Adrenal gland (tissue), 12 donors: ENCODE measurements around the gene AHI1. TPM values are rescaled to one million over a fixed set of nuclear protein-coding genes. Genes with fewer than 3 reads are reported as not detected.

Experiments
- DNase-seq, 7 donors: peaks; one replicate each; pipeline ENCODE4 v3.0.0-alpha.2; 2019 to 2020
- H3K27ac ChIP-seq, 5 donors: fragments of 200-600 bp; sonication (generic) in 4 of 5; 1 replicate in 3 of 5; 2 replicates in 2 of 5; pipeline versions ENCODE4 v1.5.1 to v1.8.0; 2016 to 2020; ENCODE audit warnings: mild to moderate bottlenecking in 1 of 5
- H3K27me3 ChIP-seq: fragments of 200-600 bp; 2 replicates; pipeline ENCODE4 v1.8.0; 2021
- H3K36me3 ChIP-seq, 2 donors: fragments of 200-600 bp; replicated peaks in 1 of 2; 1 replicate in 1 of 2; 2 replicates in 1 of 2; pipeline versions ENCODE4 v1.5.1 to v1.8.0; 2018 to 2022
- H3K4me1 ChIP-seq, 2 donors: fragments of 200-600 bp; replicated peaks in 1 of 2; 1 replicate in 1 of 2; 2 replicates in 1 of 2; pipeline versions ENCODE4 v1.5.1 to v1.8.0; 2018 to 2021
- H3K4me3 ChIP-seq, 4 donors: fragments of 200-600 bp; sonication (generic) in 3 of 4; one replicate each; pipeline ENCODE4 v1.5.1; 2016 to 2018
- H3K9me3 ChIP-seq, 3 donors: fragments of 200-600 bp; sonication (generic) in 1 of 3; replicated peaks in 1 of 3; 1 replicate in 2 of 3; 2 replicates in 1 of 3; pipeline versions ENCODE4 v1.5.1 to v1.8.0; 2016 to 2021
- POLR2A ChIP-seq, 2 donors: fragments of 450-650 bp; IDR thresholded peaks; one replicate each; pipeline ENCODE4 v1.6.1; 2017; ENCODE audit warnings: antibody characterized with exemption in 2 of 2, mild to moderate bottlenecking in 2 of 2, moderate library complexity in 1 of 2
- WGBS, 4 donors: extraction: QIAGEN DNeasy Blood & Tissue Kit in 2 of 4; methylation state at CpG; one replicate each; pipeline versions ENCODE4 v1.1.5 to v1.1.7; 2013 to 2017; 5-methylcytosine and 5-hydroxymethylcytosine counted together
- intact Hi-C, 2 donors: fragments of 100-400 bp; cut with DNase I; formaldehyde crosslinking; loops; one replicate each; pipeline versions ENCODE4 v1.14.1 to v1.15.0; 2022 to 2023
- polyA plus RNA-seq, 3 donors: library from polyadenylated mRNA; stranded (reverse); fragments of 200-250 nt in 2 of 3; fragments of 350-450 nt in 1 of 3; fragmentation: Illumina TruSeq in 1 of 3; extraction: RNeasy Lipid Tissue Mini Kit (QIAGEN cat#74804) in 1 of 3; gene quantifications; one replicate each; pipeline ENCODE4 v1.2.3, GENCODE V29; 2013 to 2014
- total RNA-seq, 9 donors: library from RNA; depleted of rRNA in 4 of 9; stranded (reverse); fragments of >200 nt in 4 of 9; fragments of 120-200 nt in 1 of 9; fragmentation: NEBNext Ultra II Directional in 1 of 9; extraction: Animal tissue kit (Norgen Biotek cat#: 25700) in 1 of 9; gene quantifications; one replicate each; pipeline versions ENCODE4 v1.1.0 to v1.2.4, GENCODE V29; 2013 to 2023
- TF ChIP-seq, protein P1 (sequence below), 6 experiments: fragments of 450-650 bp in 4 of 6; fragments of 200-600 bp in 2 of 6; sonication (generic) in 1 of 6; IDR thresholded peaks; 1 replicate in 5 of 6; 2 replicates in 1 of 6; pipeline versions ENCODE4 v1.5.1 to v1.8.0; 2016 to 2021; ENCODE audit warnings: antibody characterized with exemption in 6 of 6, mild to moderate bottlenecking in 2 of 6, moderate library complexity in 1 of 6
- donor health status: healthy with polysubstance abuse.
- donor health status: Bipolar disorder and iron deficiency.
- donor health status: DM: yes; HTN: yes; CAD: no.
- donor health status: DM: no; HTN: no; CAD: no.
- donor health status: DM: no; HTN: no; CAD: no.
- donor health status: DM: yes; HTN: yes; CAD: no.

AHI1 gene
- total and polyA plus RNA-seq, 12 donors = 9.2 to 68.7 (median 35.4) TPM

DNA sequence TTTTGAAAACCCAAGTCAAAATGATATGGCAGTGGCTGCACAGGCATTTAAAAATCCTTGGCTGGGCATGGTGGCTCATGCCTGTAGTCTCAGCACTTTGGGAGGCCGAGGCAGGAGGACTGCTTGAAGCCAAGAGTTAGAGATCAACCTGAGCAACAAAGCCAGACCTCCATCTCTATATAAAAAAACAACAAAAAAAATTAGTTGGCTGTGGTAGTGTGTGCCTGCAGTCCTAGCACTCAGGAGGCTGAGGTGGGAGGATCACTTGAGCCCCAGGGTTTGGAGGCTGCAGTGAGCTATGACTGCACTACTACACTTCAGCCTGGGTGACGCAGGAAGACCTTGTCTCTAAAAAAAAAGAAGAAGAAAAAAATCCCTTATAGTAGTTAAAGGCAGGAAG, 173.6 kb downstream of the AHI1 start:
- Histone ChIP-seq H3K4me1 (peaks cover 15 to 36% of the 10 kb centered on the region in 2 donors), H3K36me3 (no peaks in the 10 kb centered on the region), H3K9me3 (no peaks in the 10 kb centered on the region), H3K27me3 (no peaks in the 10 kb centered on the region), H3K4me3 (no peak overlapping the region), H3K27ac (no peak overlapping the region)
- no peak for DNase-seq
- intact Hi-C loops = no loop called here
- TF ChIP-seq POLR2A (IDR thresholded peaks at IDR 0.05) = no peak
- TF ChIP-seq, protein P1, sequence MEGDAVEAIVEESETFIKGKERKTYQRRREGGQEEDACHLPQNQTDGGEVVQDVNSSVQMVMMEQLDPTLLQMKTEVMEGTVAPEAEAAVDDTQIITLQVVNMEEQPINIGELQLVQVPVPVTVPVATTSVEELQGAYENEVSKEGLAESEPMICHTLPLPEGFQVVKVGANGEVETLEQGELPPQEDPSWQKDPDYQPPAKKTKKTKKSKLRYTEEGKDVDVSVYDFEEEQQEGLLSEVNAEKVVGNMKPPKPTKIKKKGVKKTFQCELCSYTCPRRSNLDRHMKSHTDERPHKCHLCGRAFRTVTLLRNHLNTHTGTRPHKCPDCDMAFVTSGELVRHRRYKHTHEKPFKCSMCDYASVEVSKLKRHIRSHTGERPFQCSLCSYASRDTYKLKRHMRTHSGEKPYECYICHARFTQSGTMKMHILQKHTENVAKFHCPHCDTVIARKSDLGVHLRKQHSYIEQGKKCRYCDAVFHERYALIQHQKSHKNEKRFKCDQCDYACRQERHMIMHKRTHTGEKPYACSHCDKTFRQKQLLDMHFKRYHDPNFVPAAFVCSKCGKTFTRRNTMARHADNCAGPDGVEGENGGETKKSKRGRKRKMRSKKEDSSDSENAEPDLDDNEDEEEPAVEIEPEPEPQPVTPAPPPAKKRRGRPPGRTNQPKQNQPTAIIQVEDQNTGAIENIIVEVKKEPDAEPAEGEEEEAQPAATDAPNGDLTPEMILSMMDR (IDR thresholded peaks at IDR 0.05) = no peak
- 51 to 76% (median 72%) methylated on average over 2 of the region's 2 CpGs for WGBS, 4 donors

DNA sequence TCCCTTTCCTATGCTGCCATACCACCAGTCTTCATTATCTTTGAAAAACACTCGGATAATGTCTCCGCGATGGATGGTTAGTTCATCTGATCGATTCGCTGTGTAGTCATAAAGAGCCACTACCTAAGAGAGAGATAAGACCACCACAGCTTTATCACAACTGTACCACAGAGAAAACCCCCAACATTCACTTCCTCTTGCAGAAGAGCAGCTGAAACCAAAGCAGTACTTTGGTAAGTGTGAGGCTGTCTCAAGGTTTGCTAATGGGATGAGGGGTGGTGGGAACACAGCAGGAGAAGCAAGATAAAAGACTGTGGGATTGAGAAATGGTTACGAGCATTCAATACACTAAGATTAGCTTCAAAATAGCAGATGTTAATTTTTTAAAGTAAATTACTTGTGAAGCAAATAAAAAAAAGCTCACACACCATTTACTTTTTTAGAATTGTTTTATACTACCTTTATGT, 174.3 kb downstream of the AHI1 start:
- no peak overlapping the region for H3K4me3 ChIP-seq
- WGBS, 4 donors = 62 to 85% (median 68%) methylated on average over 6 of the region's 6 CpGs
- intact Hi-C loops = no loop called here

DNA sequence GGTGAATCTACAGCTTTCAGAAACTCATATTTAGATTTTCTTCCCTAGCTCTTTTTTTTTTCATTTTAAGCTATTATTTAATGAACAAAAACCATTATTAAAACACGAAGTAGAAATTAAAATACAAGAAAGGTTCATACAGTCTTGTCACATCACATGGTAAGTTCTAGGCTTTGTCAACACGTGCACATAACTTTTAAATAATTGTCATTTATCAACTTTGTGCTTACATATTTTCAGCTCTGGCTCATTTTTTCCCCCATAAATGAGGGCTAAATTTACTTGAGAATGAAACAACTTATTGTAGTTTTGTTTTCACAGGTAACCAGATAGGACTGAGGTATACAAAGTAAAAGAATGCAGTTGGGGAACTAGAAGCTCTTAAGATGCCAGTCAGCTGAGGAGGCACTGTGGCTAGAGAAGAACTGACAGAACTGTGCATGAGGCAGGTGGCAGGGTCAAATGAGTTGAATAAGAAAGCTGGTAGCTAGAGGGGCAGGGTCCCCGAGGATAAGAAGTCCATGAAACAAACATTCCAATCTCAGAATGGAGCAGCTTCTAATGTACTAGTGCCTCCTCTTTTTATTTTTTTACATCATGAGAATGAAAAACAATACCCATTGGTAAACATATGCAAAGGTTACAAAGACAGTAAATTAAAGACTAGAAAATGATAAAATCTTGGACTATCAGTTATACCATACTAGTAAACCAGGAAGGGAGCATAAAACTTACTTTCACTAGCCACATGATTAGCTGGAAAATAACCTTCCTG, 174.9 kb downstream of the AHI1 start:
- no peaks in the 10 kb centered on the region for H3K9me3 ChIP-seq
- intact Hi-C loops = no loop called here
- no peaks in the 10 kb centered on the region for H3K27me3 ChIP-seq
- H3K36me3 ChIP-seq = no peaks in the 10 kb centered on the region
- no peak overlapping the region for H3K4me3 ChIP-seq
- H3K4me1 ChIP-seq = peaks cover 15 to 32% of the 10 kb centered on the region in 2 donors
- no peak for TF ChIP-seq POLR2A (IDR thresholded peaks at IDR 0.05)
- TF ChIP-seq, protein P1 (IDR thresholded peaks at IDR 0.05) = no peak
- H3K27ac ChIP-seq = peak overlapping the region in 1 of 5 donors; percentile 34
- no peak for DNase-seq
- WGBS, 4 donors = 80 to 85% (median 83%) methylated on average over 3 of the region's 3 CpGs

More for the DNA sequence above, 174.3 kb downstream of the AHI1 start:
- Histone ChIP-seq H3K9me3 (no peaks in the 10 kb centered on the region), H3K27me3 (no peaks in the 10 kb centered on the region), H3K4me1 (peaks cover 15 to 32% of the 10 kb centered on the region in 2 donors), H3K36me3 (no peaks in the 10 kb centered on the region), H3K27ac (no peak overlapping the region)
- no peak for TF ChIP-seq POLR2A (IDR thresholded peaks at IDR 0.05)
- TF ChIP-seq, protein P1 (IDR thresholded peaks at IDR 0.05) = no peak
- DNase-seq = no peak

DNA sequence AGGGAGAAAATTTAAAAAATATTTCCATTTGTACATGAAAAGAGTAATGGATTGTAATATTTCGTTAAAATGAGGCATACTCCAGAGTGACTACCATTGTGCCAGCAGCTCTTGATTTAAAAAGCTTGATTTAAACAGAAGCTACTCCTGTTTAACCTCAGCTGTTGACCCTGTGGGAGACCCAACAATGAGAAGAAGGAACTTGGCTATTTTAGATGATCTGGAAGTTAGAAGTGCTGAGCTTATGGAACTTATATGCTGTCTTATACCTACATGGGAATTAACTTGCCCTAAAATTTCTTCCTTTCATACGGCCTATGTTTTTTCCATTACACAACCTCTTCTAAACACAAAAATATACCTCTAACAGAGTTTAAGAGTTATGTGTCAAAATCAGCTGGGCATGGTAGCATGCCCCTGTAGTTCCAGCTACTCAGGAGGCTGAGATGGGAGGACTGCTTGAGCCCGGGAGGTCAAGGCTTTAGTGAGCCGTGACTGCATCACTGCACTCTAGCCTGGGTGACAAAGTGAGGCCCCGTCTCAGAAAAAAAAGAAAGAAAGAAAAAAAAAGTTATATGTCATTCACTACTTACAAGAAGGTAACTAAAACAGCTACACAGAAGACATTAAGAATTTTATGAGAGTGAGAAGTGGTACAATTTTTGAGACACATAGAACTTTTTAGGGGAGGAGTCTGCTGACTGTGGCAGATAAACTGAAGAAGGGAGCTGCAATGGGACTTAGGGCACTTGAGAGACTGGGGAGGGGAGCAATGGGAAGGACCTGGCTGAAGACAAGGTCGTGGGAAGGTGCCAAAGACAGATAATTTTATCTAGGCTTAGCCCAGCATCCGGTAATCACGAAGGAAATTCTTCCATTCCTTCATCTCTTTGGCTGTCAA, 176.6 kb downstream of the AHI1 start:
- TF ChIP-seq, protein P1 (IDR thresholded peaks at IDR 0.05) = no peak
- TF ChIP-seq POLR2A (IDR thresholded peaks at IDR 0.05) = no peak
- Histone ChIP-seq H3K27me3 (no peaks in the 10 kb centered on the region), H3K27ac (peak overlapping the region in 4 of 5 donors; percentile 24 to 71 (median 41)), H3K9me3 (no peaks in the 10 kb centered on the region), H3K4me1 (peaks cover 15 to 32% of the 10 kb centered on the region in 2 donors), H3K36me3 (no peaks in the 10 kb centered on the region), H3K4me3 (no peak overlapping the region)
- 46 to 55% (median 51%) methylated on average over 8 of the region's 8 CpGs for WGBS, 4 donors
- intact Hi-C loops = no loop called here
- DNase-seq = peak; percentile 30 to 78 (median 67)
